Ovary (tissue), 9 donors: ENCODE data around the gene ARHGAP33. TPM values are rescaled to one million over a fixed set of nuclear protein-coding genes. Genes with fewer than 3 reads are reported as not detected.
A peak's percentile ranks its signal among the peaks of the same experiment; 100 is the strongest.

Experiments used
- DNase-seq, 5 donors: peaks; one replicate each; pipeline ENCODE4 v3.0.0-alpha.2; 2019 to 2020
- H3K27ac ChIP-seq, 2 donors: fragments of 200-600 bp; one replicate each; pipeline versions ENCODE4 v1.5.1 to v1.8.0; 2019 to 2022
- H3K27me3 ChIP-seq: fragments of 200-600 bp; one replicate; pipeline ENCODE4 v1.8.0; 2022
- H3K36me3 ChIP-seq: fragments of 200-600 bp; sonication (generic); one replicate; pipeline ENCODE4 v1.5.1; 2019
- H3K4me1 ChIP-seq: one replicate; pipeline ENCODE4 v1.8.1; 2013; ENCODE audit warnings: mild to moderate bottlenecking, moderate library complexity; ENCODE audit not compliant: insufficient read depth
- H3K4me3 ChIP-seq: fragments of 200-600 bp; sonication (generic); one replicate; pipeline ENCODE4 v1.5.1; 2017
- H3K9me3 ChIP-seq, 2 donors: fragments of 200-600 bp in 1 of 2; sonication (generic) in 1 of 2; one replicate each; pipeline versions ENCODE4 v1.5.1 to v1.8.1; 2013 to 2019; ENCODE audit warnings: mild to moderate bottlenecking in 1 of 2, moderate library complexity in 1 of 2
- CTCF ChIP-seq, 3 donors: fragments of 450-650 bp in 2 of 3; fragments of 200-600 bp in 1 of 3; IDR thresholded peaks; one replicate each; pipeline versions ENCODE4 v1.5.1 to v1.8.0; 2016 to 2022; ENCODE audit warnings: antibody characterized with exemption in 3 of 3, mild to moderate bottlenecking in 1 of 3
- EP300 ChIP-seq: sonication (generic); formaldehyde crosslinking; IDR thresholded peaks from one replicate; pipeline ENCODE4 v1.6.1; 2017; ENCODE audit warnings: antibody characterized with exemption
- POLR2A ChIP-seq: fragments of 450-650 bp; IDR thresholded peaks from one replicate; pipeline ENCODE4 v1.6.1; 2017; ENCODE audit warnings: antibody characterized with exemption, mild to moderate bottlenecking, moderate library complexity
- WGBS, 3 donors: extraction: QIAGEN DNeasy Blood & Tissue Kit in 1 of 3; methylation state at CpG; one replicate each; pipeline versions ENCODE4 v1.1.5 to v1.1.7; 2013 to 2017; 5-methylcytosine and 5-hydroxymethylcytosine counted together
- intact Hi-C, 4 donors: fragments of 100-400 bp; cut with DNase I; formaldehyde crosslinking; loops; one replicate each; pipeline versions ENCODE4 v1.11.0 to v1.15.1; 2022 to 2023
- polyA plus RNA-seq, 2 donors: library from polyadenylated mRNA; stranded (reverse); fragments of 200-250 nt in 1 of 2; fragments of 350-450 nt in 1 of 2; fragmentation: Illumina TruSeq in 1 of 2; extraction: RNeasy Lipid Tissue Mini Kit (QIAGEN cat#74804) in 1 of 2; gene quantifications; one replicate each; pipeline ENCODE4 v1.2.3, GENCODE V29; 2013 to 2014
- total RNA-seq, 7 donors: library from RNA; depleted of rRNA in 2 of 7; stranded (reverse); fragments of >200 nt in 2 of 7; fragmentation: NEBNext Ultra II Directional in 3 of 7; extraction: Animal tissue kit (Norgen Biotek cat#: 25700) in 3 of 7; gene quantifications; one replicate each; pipeline versions ENCODE4 v1.1.0 to v1.2.4, GENCODE V29; 2016 to 2023
- donor health status: DM: no; HTN: no; CAD: no; lungs with moderate emphysema.
- donor health status: DM: no; HTN: no; CAD: no.
- donor health status: Bipolar disorder and iron deficiency.
- donor health status: DM: yes; HTN: yes; CAD: no.
- donor health status: DM: no; HTN: no; CAD: no.
- donor health status: DM: yes; HTN: yes; CAD: no.

ARHGAP33 gene
- total and polyA plus RNA-seq, 9 donors, result 0.95 to 52.7 (median 32.7) TPM

- H3K36me3 ChIP-seq, result no peaks in the 10 kb centered on the region
- DNase-seq, result no peak
- 73 to 78% (median 76%) methylated on average over 9 of the region's 9 CpGs for WGBS, 3 donors
- no peaks in the 10 kb centered on the region for H3K9me3 ChIP-seq
- no peak overlapping the region for H3K27ac ChIP-seq
- TF ChIP-seq EP300 (no peak), POLR2A (no peak), CTCF (IDR thresholded peaks at IDR 0.05) (no peak)
- intact Hi-C loops, result loop anchor here in 1 of 4 donors (10.0 kb wide), 1 partner anchor 143 kb away; no protein-coding TSS in a partner anchor
- H3K27me3 ChIP-seq, result no peaks in the 10 kb centered on the region
- no peak overlapping the region for H3K4me3 ChIP-seq
- no peaks in the 10 kb centered on the region for H3K4me1 ChIP-seq
Measured at GRCh38 chr19:35781650-35782049, 6.3 kb downstream of the ARHGAP33 start.

GRCh38 chr19:35782589-35782988 is 7.2 kb downstream of the ARHGAP33 start:
- TF ChIP-seq EP300 (no peak), CTCF (IDR thresholded peaks at IDR 0.05) (no peak), POLR2A (no peak)
- Histone ChIP-seq H3K36me3 (no peaks in the 10 kb centered on the region), H3K27ac (no peak overlapping the region), H3K4me1 (no peaks in the 10 kb centered on the region), H3K4me3 (no peak overlapping the region), H3K27me3 (no peaks in the 10 kb centered on the region), H3K9me3 (no peaks in the 10 kb centered on the region)
- intact Hi-C loops, result loop anchor here in 1 of 4 donors (10.0 kb wide), 1 partner anchor 142 kb away; no protein-coding TSS in a partner anchor
- WGBS, 3 donors, result 92 to 97% (median 92%) methylated on average over 11 to 12 of the region's 12 CpGs
- DNase-seq, result peak in 1 of 5 donors; percentile 24

GRCh38 chr19:35783469-35784434 is 8.4 kb downstream of the ARHGAP33 start:
- 78 to 79% (median 79%) methylated on average over 28 of the region's 28 CpGs for WGBS, 3 donors
- Histone ChIP-seq H3K27ac (no peak overlapping the region), H3K4me1 (no peaks in the 10 kb centered on the region), H3K27me3 (no peaks in the 10 kb centered on the region), H3K4me3 (no peak overlapping the region), H3K9me3 (no peaks in the 10 kb centered on the region), H3K36me3 (no peaks in the 10 kb centered on the region)
- peak in 1 of 5 donors; percentile 23 for DNase-seq
- intact Hi-C loops, result loop anchor here in 1 of 4 donors (10.0 kb wide), 1 partner anchor 141 kb away; no protein-coding TSS in a partner anchor
- no peak for TF ChIP-seq POLR2A
- TF ChIP-seq EP300, result no peak
- no peak for TF ChIP-seq CTCF (IDR thresholded peaks at IDR 0.05)

DNA sequence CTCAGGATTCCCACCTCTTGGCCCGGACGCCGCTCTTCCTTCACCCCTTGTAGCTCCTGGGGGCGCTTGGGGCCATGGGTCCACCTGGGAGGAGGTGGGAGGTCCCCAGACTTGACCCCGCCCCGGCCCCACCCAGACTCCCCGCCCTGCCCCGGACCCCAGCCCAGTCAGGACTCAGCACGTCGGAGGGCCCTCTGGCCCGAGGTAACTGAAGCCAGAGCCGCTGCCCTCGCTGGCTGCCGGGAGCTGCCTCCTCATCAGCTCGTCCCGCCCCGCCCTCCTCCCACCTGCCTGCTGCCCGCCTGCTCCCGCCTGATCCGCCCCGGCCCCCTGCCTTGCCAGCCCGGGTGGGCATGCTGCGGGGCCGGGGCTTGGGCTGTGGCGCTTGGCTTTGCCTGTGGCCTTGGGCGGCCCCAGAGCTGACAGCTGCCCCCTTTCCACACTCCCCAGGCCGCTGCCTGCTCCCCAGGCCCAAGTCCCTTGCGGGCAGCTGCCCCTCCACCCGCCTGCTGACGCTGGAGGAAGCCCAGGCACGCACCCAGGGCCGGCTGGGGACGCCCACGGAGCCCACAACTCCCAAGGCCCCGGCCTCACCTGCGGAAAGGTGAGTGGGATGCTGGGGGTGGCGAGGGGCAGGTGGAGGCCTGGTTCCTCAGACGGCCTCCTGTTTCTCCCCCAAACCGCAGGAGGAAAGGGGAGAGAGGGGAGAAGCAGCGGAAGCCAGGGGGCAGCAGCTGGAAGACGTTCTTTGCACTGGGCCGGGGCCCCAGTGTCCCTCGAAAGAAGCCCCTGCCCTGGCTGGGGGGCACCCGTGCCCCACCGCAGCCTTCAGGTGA is 9.4 kb downstream of the ARHGAP33 start:
- H3K36me3 ChIP-seq, result no peaks in the 10 kb centered on the region
- DNase-seq, result peak in 1 of 5 donors; percentile 19
- no peaks in the 10 kb centered on the region for H3K4me1 ChIP-seq
- H3K9me3 ChIP-seq, result no peaks in the 10 kb centered on the region
- 76 to 81% (median 77%) methylated on average over 27 to 45 of the region's 45 CpGs for WGBS, 3 donors
- intact Hi-C loops, result loop anchor here in 1 of 4 donors (10.0 kb wide), 1 partner anchor 140 kb away; no protein-coding TSS in a partner anchor
- TF ChIP-seq CTCF (IDR thresholded peaks at IDR 0.05) (no peak), EP300 (no peak), POLR2A (no peak)
- H3K4me3 ChIP-seq, result no peak overlapping the region
- no peak overlapping the region for H3K27ac ChIP-seq
- no peaks in the 10 kb centered on the region for H3K27me3 ChIP-seq
